HEK293 (cell line): ENCODE data around the gene LRP1.

ENCODE experiments used
- CTCF ChIA-PET: fragments of 350-600 bp; formaldehyde crosslinking; extraction: SDS; loops from one replicate; lab custom pipeline; 2021; ENCODE audit warnings: antibody characterized with exemption; lab: Yijun Ruan, JAX
- POLR2A ChIA-PET: fragments of 300-600 bp; formaldehyde crosslinking; extraction: SDS; loops from one replicate; lab custom pipeline; 2020; ENCODE audit warnings: antibody characterized with exemption, inconsistent platforms; lab: Yijun Ruan, JAX
- H3K27ac ChIP-seq: fragments of 200-500 bp; sonication (Bioruptor generic); 2 replicates; pipeline ENCODE4 v1.5.1; 2014; ENCODE audit warnings: low read depth, low read length, control low read depth, inconsistent platforms; ENCODE audit errors: extremely low read depth
- H3K36me3 ChIP-seq, 2 experiments: fragments of 200-500 bp in 1 of 2; sonication (Bioruptor generic) in 1 of 2; 1 replicate in 1 of 2; 2 replicates in 1 of 2; pipeline ENCODE4 v1.5.1; 2014 to 2017; ENCODE audit warnings: inconsistent platforms in 2 of 2, low read length in 2 of 2; ENCODE audit not compliant: control insufficient read depth in 2 of 2, insufficient read depth in 1 of 2
- H3K4me1 ChIP-seq: fragments of 200-500 bp; sonication (Bioruptor generic); 2 replicates; pipeline ENCODE4 v1.5.1; 2014; ENCODE audit warnings: mild to moderate bottlenecking, low read length, inconsistent platforms; ENCODE audit not compliant: control insufficient read depth, insufficient read depth
- H3K4me3 ChIP-seq: 2 replicates; pipeline ENCODE4 v1.5.1; 2011; ENCODE audit warnings: low read depth, mild to moderate bottlenecking, control low read depth, low read length, moderate library complexity
- H3K9me3 ChIP-seq: fragments of 200-500 bp; sonication (Bioruptor generic); 2 replicates; pipeline ENCODE4 v1.5.1; 2014; ENCODE audit warnings: low read depth, low read length, inconsistent platforms; ENCODE audit not compliant: control insufficient read depth, insufficient read depth
- BCL11B ChIP-seq: fragments of 450-650 bp; formaldehyde crosslinking; IDR thresholded peaks from 2 replicates; pipeline ENCODE4 v1.5.1; 2016; ENCODE audit warnings: low read depth, missing biosample characterization, missing genetic modification characterization
- CTCF ChIP-seq: fragments of 450-650 bp; formaldehyde crosslinking; IDR thresholded peaks from 2 replicates; pipeline ENCODE4 v1.5.1; 2016; ENCODE audit warnings: missing biosample characterization, missing genetic modification characterization
- GLI4 ChIP-seq: fragments of 450-650 bp; formaldehyde crosslinking; IDR thresholded peaks from 2 replicates; pipeline ENCODE4 v1.5.1; 2016; ENCODE audit warnings: missing biosample characterization, missing genetic modification characterization
- KLF16 ChIP-seq: fragments of 450-650 bp; formaldehyde crosslinking; IDR thresholded peaks from 2 replicates; pipeline ENCODE4 v1.5.1; 2017; ENCODE audit warnings: missing biosample characterization, missing genetic modification characterization
- KLF17 ChIP-seq: fragments of 450-650 bp; formaldehyde crosslinking; IDR thresholded peaks from 2 replicates; pipeline ENCODE4 v1.5.1; 2016; ENCODE audit warnings: missing biosample characterization, missing genetic modification characterization
- KLF9 ChIP-seq: fragments of 450-650 bp; formaldehyde crosslinking; IDR thresholded peaks from 2 replicates; pipeline ENCODE4 v1.5.1; 2016; ENCODE audit warnings: missing biosample characterization, missing genetic modification characterization, low read depth
- MEIS1 ChIP-seq: sonication (generic); formaldehyde crosslinking; IDR thresholded peaks from 2 replicates; pipeline ENCODE4 v1.8.1; 2022; ENCODE audit warnings: missing genetic modification reagents, mild to moderate bottlenecking, borderline replicate concordance
- OSR2 ChIP-seq: fragments of 450-650 bp; formaldehyde crosslinking; IDR thresholded peaks from 2 replicates; pipeline ENCODE4 v1.5.1; 2016; ENCODE audit warnings: missing biosample characterization, missing genetic modification characterization
- OVOL3 ChIP-seq: fragments of 450-650 bp; formaldehyde crosslinking; IDR thresholded peaks from 2 replicates; pipeline ENCODE4 v1.5.1; 2016; ENCODE audit warnings: missing biosample characterization, missing genetic modification characterization
- PRDM1 ChIP-seq: fragments of 450-650 bp; formaldehyde crosslinking; IDR thresholded peaks from 2 replicates; pipeline ENCODE4; 2016; ENCODE audit warnings: missing biosample characterization, missing genetic modification characterization
- REPIN1 ChIP-seq: fragments of 450-650 bp; formaldehyde crosslinking; IDR thresholded peaks from 2 replicates; pipeline ENCODE4 v1.5.1; 2017; ENCODE audit warnings: missing biosample characterization, missing genetic modification characterization, low read depth
- SP2 ChIP-seq: fragments of 450-650 bp; formaldehyde crosslinking; IDR thresholded peaks from 2 replicates; pipeline ENCODE4 v1.5.1; 2016; ENCODE audit warnings: missing biosample characterization, missing genetic modification characterization
- ZBTB17 ChIP-seq: fragments of 450-650 bp; formaldehyde crosslinking; IDR thresholded peaks from 2 replicates; pipeline ENCODE4 v1.5.1; 2016; ENCODE audit warnings: missing biosample characterization, missing genetic modification characterization
- ZBTB48 ChIP-seq: fragments of 450-650 bp; formaldehyde crosslinking; IDR thresholded peaks from 2 replicates; pipeline ENCODE4 v1.5.1; 2016; ENCODE audit warnings: missing biosample characterization, missing genetic modification characterization
- ZFHX2 ChIP-seq: fragments of 450-650 bp; formaldehyde crosslinking; conservative IDR thresholded peaks from 2 replicates; pipeline ENCODE4 v1.5.1; 2016; ENCODE audit warnings: missing biosample characterization, missing genetic modification characterization
- ZIC2 ChIP-seq: fragments of 450-650 bp; formaldehyde crosslinking; IDR thresholded peaks from 2 replicates; pipeline ENCODE4 v1.5.1; 2016; ENCODE audit warnings: missing biosample characterization, missing genetic modification characterization
- ZNF174 ChIP-seq: fragments of 450-650 bp; formaldehyde crosslinking; IDR thresholded peaks from 2 replicates; pipeline ENCODE4 v1.5.0; 2017; ENCODE audit warnings: missing biosample characterization, mild to moderate bottlenecking, missing genetic modification characterization
- ZNF19 ChIP-seq: fragments of 450-650 bp; formaldehyde crosslinking; IDR thresholded peaks from 2 replicates; pipeline ENCODE4; 2016; ENCODE audit warnings: missing biosample characterization, missing genetic modification characterization, low read depth
- ZNF335 ChIP-seq: fragments of 450-650 bp; formaldehyde crosslinking; conservative IDR thresholded peaks from 2 replicates; pipeline ENCODE4 v1.5.1; 2016; ENCODE audit warnings: missing biosample characterization, missing genetic modification characterization
- ZNF518A ChIP-seq: fragments of 450-650 bp; formaldehyde crosslinking; conservative IDR thresholded peaks from 2 replicates; pipeline ENCODE4 v1.5.1; 2016; ENCODE audit warnings: low read depth, missing biosample characterization, missing genetic modification characterization
- ZNF549 ChIP-seq: fragments of 450-650 bp; IDR thresholded peaks from 2 replicates; pipeline ENCODE4 v1.5.1; 2018; ENCODE audit warnings: missing biosample characterization, missing genetic modification characterization, mild to moderate bottlenecking, inconsistent platforms, moderate library complexity
- ZNF558 ChIP-seq: fragments of 450-650 bp; formaldehyde crosslinking; IDR thresholded peaks from 2 replicates; pipeline ENCODE4 v1.5.1; 2016; ENCODE audit warnings: missing biosample characterization, missing genetic modification characterization
- ZNF561 ChIP-seq: fragments of 450-650 bp; IDR thresholded peaks from 2 replicates; pipeline ENCODE4 v1.5.1; 2018; ENCODE audit warnings: missing biosample characterization, missing genetic modification characterization, borderline replicate concordance
- ZNF596 ChIP-seq: fragments of 450-650 bp; IDR thresholded peaks from 2 replicates; pipeline ENCODE4 v1.5.0; 2018; ENCODE audit warnings: missing biosample characterization, mild to moderate bottlenecking, missing genetic modification characterization, moderate library complexity
- ZNF600 ChIP-seq: fragments of 450-650 bp; formaldehyde crosslinking; IDR thresholded peaks from 2 replicates; pipeline ENCODE4 v1.5.1; 2016; ENCODE audit warnings: missing biosample characterization, missing genetic modification characterization
- ZSCAN23 ChIP-seq: fragments of 450-650 bp; formaldehyde crosslinking; IDR thresholded peaks from 2 replicates; pipeline ENCODE4 v1.5.1; 2016; ENCODE audit warnings: missing biosample characterization, missing genetic modification characterization
- TF ChIP-seq, protein P1 (sequence below): fragments of 450-650 bp; formaldehyde crosslinking; IDR thresholded peaks from 2 replicates; pipeline ENCODE4 v1.5.1; 2016; ENCODE audit warnings: missing biosample characterization, missing genetic modification characterization

LRP1 gene

DNA sequence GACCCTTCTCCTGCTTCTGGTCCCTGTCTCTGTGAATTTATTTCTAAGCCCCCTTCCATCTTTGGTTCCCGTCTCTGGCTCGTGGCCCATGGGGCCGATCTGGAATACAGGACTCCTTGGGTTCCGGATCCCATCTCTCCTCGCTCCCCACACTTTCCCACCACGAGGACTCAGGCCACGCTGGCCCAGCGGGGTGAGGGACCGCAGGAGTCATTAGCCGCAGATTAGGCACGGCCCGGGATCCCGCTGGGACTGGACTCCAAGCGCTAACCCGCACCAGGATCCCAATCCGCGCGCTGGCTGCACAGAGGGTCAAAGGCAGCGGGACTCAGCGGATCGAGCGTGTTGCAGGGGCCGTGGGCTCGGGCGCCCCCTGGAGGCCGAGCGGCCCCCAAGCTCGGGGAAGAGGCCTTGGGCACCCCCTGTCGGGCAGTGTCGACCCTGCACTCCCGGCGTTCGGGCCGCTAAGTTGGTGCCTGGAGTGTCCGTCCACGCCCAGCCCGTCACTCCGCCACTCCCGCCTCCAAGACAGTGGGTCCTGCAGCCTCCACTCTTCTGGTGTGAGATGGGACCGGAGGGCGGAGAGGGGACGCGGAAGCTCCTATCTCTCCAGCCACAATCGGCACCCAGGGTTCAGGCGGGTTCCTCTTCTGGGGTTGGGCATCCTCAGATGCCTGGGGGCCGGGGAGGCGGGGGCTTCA lies 110.7 kb downstream of the LRP1 start (continued):
- TF ChIP-seq ZFHX2 (tag by site-specific recombination) (peak; percentile 42; the same call in 1 of the 2 replicates), ZBTB48 (tag by site-specific recombination) (peak; percentile 45; the same call in 1 of the 2 replicates), OSR2 (no peak), ZSCAN23 (tag by site-specific recombination) (no peak), REPIN1 (tag by site-specific recombination) (peak; percentile 21; the same call in 1 of the 2 replicates), ZNF600 (tag by site-specific recombination) (peak; percentile 100), BCL11B (tag by site-specific recombination) (peak; percentile 73; the same call in 1 of the 2 replicates), CTCF (tag by site-specific recombination) (peak; percentile 100), ZNF561 (tag by site-specific recombination) (peak; percentile 86; the same call in 1 of the 2 replicates), KLF9 (peak; percentile 70), KLF16 (tag by site-specific recombination) (peak; percentile 90; the same call in 1 of the 2 replicates), ZNF549 (tag by site-specific recombination) (no peak), SP2 (tag by site-specific recombination) (peak; percentile 74), GLI4 (tag by site-specific recombination) (peak; percentile 33; the same call in 1 of the 2 replicates), KLF17 (tag by site-specific recombination) (peak; percentile 90), ZNF558 (tag by site-specific recombination) (0 out of 2 replicates have a peak, but pooled peaks have one; percentile 39)
- TF ChIP-seq, protein P1, sequence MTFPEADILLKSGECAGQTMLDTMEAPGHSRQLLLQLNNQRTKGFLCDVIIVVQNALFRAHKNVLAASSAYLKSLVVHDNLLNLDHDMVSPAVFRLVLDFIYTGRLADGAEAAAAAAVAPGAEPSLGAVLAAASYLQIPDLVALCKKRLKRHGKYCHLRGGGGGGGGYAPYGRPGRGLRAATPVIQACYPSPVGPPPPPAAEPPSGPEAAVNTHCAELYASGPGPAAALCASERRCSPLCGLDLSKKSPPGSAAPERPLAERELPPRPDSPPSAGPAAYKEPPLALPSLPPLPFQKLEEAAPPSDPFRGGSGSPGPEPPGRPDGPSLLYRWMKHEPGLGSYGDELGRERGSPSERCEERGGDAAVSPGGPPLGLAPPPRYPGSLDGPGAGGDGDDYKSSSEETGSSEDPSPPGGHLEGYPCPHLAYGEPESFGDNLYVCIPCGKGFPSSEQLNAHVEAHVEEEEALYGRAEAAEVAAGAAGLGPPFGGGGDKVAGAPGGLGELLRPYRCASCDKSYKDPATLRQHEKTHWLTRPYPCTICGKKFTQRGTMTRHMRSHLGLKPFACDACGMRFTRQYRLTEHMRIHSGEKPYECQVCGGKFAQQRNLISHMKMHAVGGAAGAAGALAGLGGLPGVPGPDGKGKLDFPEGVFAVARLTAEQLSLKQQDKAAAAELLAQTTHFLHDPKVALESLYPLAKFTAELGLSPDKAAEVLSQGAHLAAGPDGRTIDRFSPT: 0 out of 2 replicates have a peak, but pooled peaks have one; percentile 19
- TF ChIP-seq, all 188 proteins: peak for 63

GRCh38 chr12:57239587-57240065 lies 111.3 kb downstream of the LRP1 start:
- H3K9me3 ChIP-seq: no peaks in the 10 kb centered on the region
- peak overlapping the region; percentile 42 for H3K4me3 ChIP-seq
- H3K27ac ChIP-seq: peak overlapping the region; percentile 53; the same call in 1 of the 2 replicates
- H3K36me3 ChIP-seq: peaks cover 0 to 14% of the 10 kb centered on the region in 2 experiments; a peak in 1 of 3 replicates
- ChIA-PET CTCF (interaction anchor here (0.6 to 23.3 kb wide), 21 partner anchors 10 to 971 kb away, joined by 3 to 628 read pairs (median 4); partner anchors contain the start of genes LRP1, NXPH4, SHMT2 and STAC3), POLR2A (interaction anchor here (1.1 to 6.4 kb wide), 5 partner anchors 9 to 216 kb away, joined by 3 to 72 read pairs (median 16); partner anchors contain the start of genes INHBE and SHMT2)
- peaks cover 11% of the 10 kb centered on the region for H3K4me1 ChIP-seq
- TF ChIP-seq ZNF518A (tag by site-specific recombination): no peak
- no peak for TF ChIP-seq PRDM1 (tag by site-specific recombination)
- no peak; the same call in 1 of the 2 replicates for TF ChIP-seq ZSCAN23 (tag by site-specific recombination)
- no peak for TF ChIP-seq ZNF19 (tag by site-specific recombination)
- no peak for TF ChIP-seq ZNF596 (tag by site-specific recombination)
- peak; percentile 99 for TF ChIP-seq ZNF335 (tag by site-specific recombination)
- no peak for TF ChIP-seq OVOL3 (tag by site-specific recombination)
- no peak for TF ChIP-seq ZNF174 (tag by site-specific recombination)
- peak; percentile 81 for TF ChIP-seq ZBTB17
- TF ChIP-seq ZIC2 (tag by site-specific recombination): peak; percentile 90; the same call in 1 of the 2 replicates
- no peak for TF ChIP-seq MEIS1 (CRISPR knock-in tag)
